OCI-LY3 (cell line): Measurements from ENCODE around the gene CCDC17.

Experiments used
- H2AFZ ChIP-seq: fragments of 200-600, 300-600 bp; shearing (Covaris generic); 2 replicates; pipeline ENCODE4 v1.6.0; 2014; ENCODE audit warnings: antibody characterized with exemption, low read depth, low read length
- H3K27ac ChIP-seq: fragments of 200-600, 300-600 bp; sonication (generic); 2 replicates; pipeline ENCODE4 v1.5.1; 2014; ENCODE audit warnings: mild to moderate bottlenecking, low read length, moderate library complexity, mixed read lengths
- H3K27me3 ChIP-seq: fragments of 200-600, 300-600 bp; sonication (generic); 2 replicates; pipeline ENCODE4 v1.6.1; 2014; ENCODE audit warnings: low read depth, low read length, mixed read lengths
- H3K36me3 ChIP-seq: fragments of 200-600, 300-600 bp; sonication (generic); replicated peaks from 2 replicates; pipeline ENCODE3; 2014; ENCODE audit warnings: low read depth, low read length, mixed read lengths
- H3K4me1 ChIP-seq: fragments of 300-600, 200-600 bp; sonication (generic); 2 replicates; pipeline ENCODE4 v1.6.1; 2014; ENCODE audit warnings: low read length, mixed read lengths
- H3K4me2 ChIP-seq: fragments of 200-600, 300-600 bp; sonication (generic); 2 replicates; pipeline ENCODE4 v1.6.1; 2014; ENCODE audit warnings: low read length, mixed read lengths
- H3K4me3 ChIP-seq: fragments of 300-600, 200-600 bp; sonication (generic); 2 replicates; pipeline ENCODE4 v1.5.1; 2014; ENCODE audit warnings: antibody characterized with exemption, mild to moderate bottlenecking, low read length, moderate library complexity
- H3K79me2 ChIP-seq: fragments of 300-600, 200-600 bp; shearing (Covaris generic); 2 replicates; pipeline ENCODE4 v1.6.1; 2014; ENCODE audit warnings: mild to moderate bottlenecking, low read length, mixed read lengths
- H3K9ac ChIP-seq: fragments of 300-600, 200-600 bp; shearing (Covaris generic); 2 replicates; pipeline ENCODE4 v1.6.0; 2014; ENCODE audit warnings: mild to moderate bottlenecking, low read length, moderate library complexity
- H3K9me3 ChIP-seq: fragments of 200-600, 300-600 bp; shearing (Covaris generic); 2 replicates; pipeline ENCODE4 v1.6.1; 2014; ENCODE audit warnings: low read length, mixed read lengths; ENCODE audit not compliant: insufficient read depth
- H4K20me1 ChIP-seq: fragments of 200-600, 300-600 bp; sonication (generic); 2 replicates; pipeline ENCODE4 v1.6.1; 2016; ENCODE audit warnings: low read length, mixed read lengths; ENCODE audit not compliant: insufficient read depth
- EZH2phosphoT487 ChIP-seq: fragments of 200-600 bp; shearing (Covaris generic); IDR thresholded peaks from 2 replicates; pipeline ENCODE4 v1.6.1; 2018; ENCODE audit warnings: antibody characterized with exemption, mixed run types, low read depth
- TF ChIP-seq, protein P1 (sequence below): fragments of 200-600, 300-600 bp; sonication (generic); IDR thresholded peaks from 2 replicates; pipeline ENCODE4 v1.5.1; 2014; ENCODE audit warnings: antibody characterized with exemption, low read length, low read depth

The CCDC17 gene

DNA sequence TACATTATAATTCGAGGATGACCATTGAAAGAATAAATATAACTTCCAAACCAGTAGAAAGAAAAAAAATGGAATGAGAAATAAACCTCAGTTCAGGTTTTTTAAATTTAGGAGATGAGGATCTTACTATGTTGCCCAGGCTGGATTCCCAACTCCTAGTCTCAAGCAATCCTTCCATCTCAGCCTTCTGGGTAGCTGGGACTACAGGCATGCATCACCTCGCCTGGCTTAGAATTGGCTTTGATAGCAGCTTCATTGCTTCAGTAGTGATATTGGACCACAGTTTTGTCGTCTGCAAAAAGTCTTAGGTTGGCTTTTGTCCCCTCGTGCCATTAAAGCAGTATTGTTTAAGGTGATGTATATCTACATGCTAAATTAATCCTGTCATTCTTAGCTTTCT is 37.1 kb downstream of the CCDC17 start:
- Histone ChIP-seq H3K27ac (peak overlapping the region; percentile 15; the same call in 1 of the 2 replicates), H3K4me1 (peaks cover 27% of the 10 kb centered on the region), H3K9ac (no peak overlapping the region), H3K27me3 (no peaks in the 10 kb centered on the region), H4K20me1 (peaks cover 62% of the 10 kb centered on the region), H3K9me3 (no peaks in the 10 kb centered on the region), H3K36me3 (peaks cover 14% of the 10 kb centered on the region), H3K4me3 (peak overlapping the region; percentile 93), H3K79me2 (peaks cover 79% of the 10 kb centered on the region), H3K4me2 (peak overlapping the region; percentile 96), H2AFZ (no peak overlapping the region)
- TF ChIP-seq EZH2phosphoT487: no peak
- TF ChIP-seq, protein P1, sequence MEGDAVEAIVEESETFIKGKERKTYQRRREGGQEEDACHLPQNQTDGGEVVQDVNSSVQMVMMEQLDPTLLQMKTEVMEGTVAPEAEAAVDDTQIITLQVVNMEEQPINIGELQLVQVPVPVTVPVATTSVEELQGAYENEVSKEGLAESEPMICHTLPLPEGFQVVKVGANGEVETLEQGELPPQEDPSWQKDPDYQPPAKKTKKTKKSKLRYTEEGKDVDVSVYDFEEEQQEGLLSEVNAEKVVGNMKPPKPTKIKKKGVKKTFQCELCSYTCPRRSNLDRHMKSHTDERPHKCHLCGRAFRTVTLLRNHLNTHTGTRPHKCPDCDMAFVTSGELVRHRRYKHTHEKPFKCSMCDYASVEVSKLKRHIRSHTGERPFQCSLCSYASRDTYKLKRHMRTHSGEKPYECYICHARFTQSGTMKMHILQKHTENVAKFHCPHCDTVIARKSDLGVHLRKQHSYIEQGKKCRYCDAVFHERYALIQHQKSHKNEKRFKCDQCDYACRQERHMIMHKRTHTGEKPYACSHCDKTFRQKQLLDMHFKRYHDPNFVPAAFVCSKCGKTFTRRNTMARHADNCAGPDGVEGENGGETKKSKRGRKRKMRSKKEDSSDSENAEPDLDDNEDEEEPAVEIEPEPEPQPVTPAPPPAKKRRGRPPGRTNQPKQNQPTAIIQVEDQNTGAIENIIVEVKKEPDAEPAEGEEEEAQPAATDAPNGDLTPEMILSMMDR: no peak; the same call in 1 of the 2 replicates

DNA sequence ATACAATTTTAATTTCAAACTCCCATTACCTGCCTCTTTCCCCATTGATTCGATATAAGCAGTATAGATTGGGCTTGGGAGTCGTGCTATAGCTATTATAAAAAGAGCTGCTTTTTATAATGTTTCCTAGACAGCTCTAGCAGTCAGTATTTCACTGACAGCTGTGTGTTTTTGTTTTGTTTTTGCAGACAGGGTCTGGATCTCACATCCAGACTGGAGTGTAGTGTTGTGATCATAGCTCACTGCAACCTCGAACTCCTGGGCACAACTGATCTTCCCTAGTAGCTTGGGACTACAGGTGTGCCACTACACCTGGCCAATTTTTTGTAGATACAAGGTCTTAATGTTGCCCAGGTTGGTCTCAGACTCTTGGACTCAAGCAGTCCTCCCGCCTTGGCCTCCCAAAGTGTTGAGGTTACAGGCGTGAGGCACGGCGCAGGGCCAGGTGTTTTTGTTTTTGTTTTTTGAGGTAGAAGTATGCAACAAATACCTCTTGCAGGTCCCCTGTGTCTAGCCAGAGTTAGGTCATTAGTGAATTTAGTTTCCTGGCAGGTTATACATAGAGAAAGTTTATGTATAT is 38.3 kb downstream of the CCDC17 start:
- H3K4me2 ChIP-seq: peak overlapping the region; percentile 96
- TF ChIP-seq, protein P1: no peak
- no peak for TF ChIP-seq EZH2phosphoT487
- H4K20me1 ChIP-seq: peaks cover 55% of the 10 kb centered on the region

DNA sequence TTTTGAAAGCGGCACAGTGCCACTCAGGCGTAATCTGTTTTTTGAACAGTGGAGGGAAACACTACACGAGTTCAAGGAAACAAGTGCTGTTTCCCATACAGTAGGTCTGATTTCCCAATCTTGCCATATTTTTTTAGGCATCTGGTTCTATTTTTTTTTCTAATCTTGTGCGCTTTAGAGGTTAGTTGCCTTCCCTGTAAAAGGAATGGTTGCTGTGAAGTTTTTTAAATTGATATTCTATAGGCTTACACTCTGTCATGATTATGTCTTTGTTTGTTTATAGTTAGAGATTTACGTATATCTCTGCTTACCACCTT is 38.8 kb downstream of the CCDC17 start:
- peaks cover 27% of the 10 kb centered on the region for H3K4me1 ChIP-seq
- H4K20me1 ChIP-seq: peaks cover 50% of the 10 kb centered on the region
- H3K9ac ChIP-seq: peak overlapping the region; percentile 92
- 0 out of 2 replicates have a peak overlapping the region, but pooled peaks have one; percentile 14 for H3K27ac ChIP-seq
- peak overlapping the region; percentile 96 for H3K4me2 ChIP-seq
- peaks cover 14% of the 10 kb centered on the region for H3K36me3 ChIP-seq
- H3K79me2 ChIP-seq: peaks cover 62% of the 10 kb centered on the region
- peak overlapping the region; percentile 93 for H3K4me3 ChIP-seq
- no peaks in the 10 kb centered on the region for H3K27me3 ChIP-seq
- no peak for TF ChIP-seq EZH2phosphoT487
- TF ChIP-seq, protein P1: no peak
- H2AFZ ChIP-seq: no peak overlapping the region
- no peaks in the 10 kb centered on the region for H3K9me3 ChIP-seq

More for the DNA sequence above, 38.3 kb downstream of the CCDC17 start:
- Histone ChIP-seq H3K9me3 (no peaks in the 10 kb centered on the region), H3K4me3 (peak overlapping the region; percentile 93), H3K27ac (no peak overlapping the region), H3K36me3 (peaks cover 14% of the 10 kb centered on the region), H3K9ac (peak overlapping the region; percentile 92), H3K79me2 (peaks cover 67% of the 10 kb centered on the region), H3K27me3 (no peaks in the 10 kb centered on the region), H2AFZ (no peak overlapping the region), H3K4me1 (peaks cover 27% of the 10 kb centered on the region)

DNA sequence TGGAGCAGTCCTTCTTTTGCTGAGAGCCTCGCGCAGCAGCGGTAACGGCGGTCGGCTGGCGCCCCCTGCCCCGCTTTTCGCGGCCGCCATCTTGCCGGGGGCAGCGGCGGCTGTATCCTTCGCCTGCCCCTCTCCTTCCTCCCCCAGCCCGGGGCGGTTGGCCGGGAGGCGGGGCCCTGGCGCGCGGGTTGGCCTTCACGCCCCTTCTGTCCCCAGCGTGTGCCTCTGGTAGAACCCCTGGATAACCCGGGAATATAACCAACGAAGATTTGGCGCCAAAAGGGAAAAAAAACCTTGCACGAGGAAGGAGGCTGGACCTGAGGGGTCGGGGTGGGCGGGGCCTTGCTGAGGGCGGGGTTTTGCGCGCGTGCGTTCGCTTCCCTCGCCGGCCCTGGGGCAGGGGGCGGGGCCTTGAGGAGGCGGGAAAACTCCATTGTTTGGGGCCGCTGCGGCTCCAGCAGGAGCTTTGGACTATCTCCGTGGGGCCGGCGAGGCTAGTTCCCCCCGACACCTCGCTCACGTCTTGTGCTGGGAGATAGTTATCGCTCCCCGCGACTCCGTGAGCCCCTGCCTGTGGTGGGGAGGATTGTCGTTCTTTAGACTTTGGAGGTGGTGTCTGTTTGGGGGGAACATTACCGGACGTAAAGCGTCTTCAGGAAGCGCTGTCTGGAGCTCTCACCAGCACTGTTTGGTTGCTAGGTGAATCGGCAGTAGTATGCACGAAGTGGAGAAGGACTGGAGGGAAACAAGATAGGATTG is 39.3 kb downstream of the CCDC17 start:
- Histone ChIP-seq H3K79me2 (peaks cover 56% of the 10 kb centered on the region), H3K9me3 (no peaks in the 10 kb centered on the region), H3K27ac (peak overlapping the region; percentile 77), H2AFZ (no peak overlapping the region), H3K27me3 (no peaks in the 10 kb centered on the region), H4K20me1 (peaks cover 44% of the 10 kb centered on the region), H3K9ac (peak overlapping the region; percentile 92), H3K4me1 (peaks cover 27% of the 10 kb centered on the region), H3K36me3 (peaks cover 14% of the 10 kb centered on the region), H3K4me2 (peak overlapping the region; percentile 96), H3K4me3 (peak overlapping the region; percentile 93)
- TF ChIP-seq, protein P1: no peak
- no peak for TF ChIP-seq EZH2phosphoT487
